ENCODE measurements around the gene ADARB1. TPM values are rescaled to one million over a fixed set of nuclear protein-coding genes. Genes with fewer than 3 reads are reported as not detected.

The ADARB1 gene
- total RNA-seq, 1 experiment from 2014 or later = 14.1 TPM

DNA sequence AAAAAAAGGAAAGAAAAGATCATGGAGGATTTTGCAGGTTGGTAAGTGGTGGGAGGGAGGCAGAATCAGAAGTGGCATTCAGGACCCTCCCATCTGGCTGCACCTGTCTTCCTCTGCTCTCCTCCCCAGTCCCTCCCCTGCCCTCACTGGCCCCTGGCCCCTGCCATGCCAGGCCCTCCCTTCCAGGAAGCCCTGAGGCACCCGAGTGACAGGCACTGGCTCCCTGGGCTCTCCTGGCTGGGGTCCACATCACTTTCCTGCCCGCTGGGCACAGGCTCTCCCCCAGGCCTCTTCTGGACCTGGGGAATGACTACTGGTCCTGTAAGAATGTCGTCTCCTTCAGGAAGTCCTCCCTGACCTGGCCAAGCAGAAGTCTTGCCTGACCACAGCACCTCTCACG lies 15.3 kb upstream of the ADARB1 start:
- TF ChIP-seq EZH2 (IDR thresholded peaks at IDR 0.05; ENCODE audit: low read length, unreplicated experiment) = no peak
- no peak for TF ChIP-seq EZH2phosphoT487 (IDR thresholded peaks at IDR 0.05; ENCODE audit: borderline replicate concordance, low read length)
- TF ChIP-seq, protein P1, sequence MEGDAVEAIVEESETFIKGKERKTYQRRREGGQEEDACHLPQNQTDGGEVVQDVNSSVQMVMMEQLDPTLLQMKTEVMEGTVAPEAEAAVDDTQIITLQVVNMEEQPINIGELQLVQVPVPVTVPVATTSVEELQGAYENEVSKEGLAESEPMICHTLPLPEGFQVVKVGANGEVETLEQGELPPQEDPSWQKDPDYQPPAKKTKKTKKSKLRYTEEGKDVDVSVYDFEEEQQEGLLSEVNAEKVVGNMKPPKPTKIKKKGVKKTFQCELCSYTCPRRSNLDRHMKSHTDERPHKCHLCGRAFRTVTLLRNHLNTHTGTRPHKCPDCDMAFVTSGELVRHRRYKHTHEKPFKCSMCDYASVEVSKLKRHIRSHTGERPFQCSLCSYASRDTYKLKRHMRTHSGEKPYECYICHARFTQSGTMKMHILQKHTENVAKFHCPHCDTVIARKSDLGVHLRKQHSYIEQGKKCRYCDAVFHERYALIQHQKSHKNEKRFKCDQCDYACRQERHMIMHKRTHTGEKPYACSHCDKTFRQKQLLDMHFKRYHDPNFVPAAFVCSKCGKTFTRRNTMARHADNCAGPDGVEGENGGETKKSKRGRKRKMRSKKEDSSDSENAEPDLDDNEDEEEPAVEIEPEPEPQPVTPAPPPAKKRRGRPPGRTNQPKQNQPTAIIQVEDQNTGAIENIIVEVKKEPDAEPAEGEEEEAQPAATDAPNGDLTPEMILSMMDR (conservative IDR thresholded peaks at IDR 0.05; ENCODE audit: low read depth, low read length) = no peak
- Histone ChIP-seq H3K4me2 (ENCODE audit: low read length) (no peak overlapping the region), H3K79me2 (ENCODE audit: low read length) (no peaks in the 10 kb centered on the region), H3K9me2 (replicated peaks; ENCODE audit: low read length) (no peaks in the 10 kb centered on the region), H3K36me3 (ENCODE audit: low read depth, low read length) (no peaks in the 10 kb centered on the region), H4K20me1 (ENCODE audit: low read length) (no peaks in the 10 kb centered on the region), H3K4me1 (ENCODE audit: insufficient read depth, low read length) (no peaks in the 10 kb centered on the region), H3K9me3 (ENCODE audit: low read length) (no peaks in the 10 kb centered on the region), H3F3A (ENCODE audit: low read length, unreplicated experiment) (no peaks in the 10 kb centered on the region), H3K27me3 (ENCODE audit: low read length) (no peaks in the 10 kb centered on the region), H3K4me3 (ENCODE audit: low read length) (no peak overlapping the region), H3K27ac (ENCODE audit: low read length) (no peak overlapping the region), H2AFZ (ENCODE audit: low read length) (no peak overlapping the region), H3K9ac (ENCODE audit: low read length) (no peak overlapping the region)
- ATAC-seq (no peak), DNase-seq (no peak)
- no TSS peak for BruUV-seq (replicated peaks)
- CTCF ChIA-PET = no interaction called here
- intact Hi-C loops (cut with micrococcal nuclease) = no loop called here
- POLR2A ChIA-PET (ENCODE audit: unreplicated experiment) = no interaction called here

DNA sequence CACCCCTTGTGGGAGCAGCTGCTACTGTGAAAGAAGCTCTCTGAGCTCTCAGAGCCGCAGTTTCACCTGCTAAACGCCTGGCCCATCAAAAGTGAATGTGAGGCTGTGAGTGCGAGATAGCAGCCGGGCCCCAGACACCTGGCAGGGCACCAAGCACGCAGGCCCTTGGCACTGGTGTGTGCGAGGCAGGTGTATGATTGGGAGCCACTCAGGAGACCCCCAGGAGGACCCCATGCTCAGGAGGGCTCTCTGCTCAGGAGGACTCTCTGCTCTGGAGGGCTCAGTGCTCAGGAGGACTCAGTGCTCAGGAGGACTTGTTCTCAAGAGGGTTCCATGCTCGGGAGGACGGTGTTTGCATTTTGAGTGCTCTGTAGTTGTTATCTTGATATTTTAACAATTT lies 14.3 kb upstream of the ADARB1 start:
- H3K4me2 ChIP-seq (ENCODE audit: low read length) = no peak overlapping the region
- intact Hi-C loops (cut with micrococcal nuclease) = no loop called here
- no TSS peak for BruUV-seq (replicated peaks)
- no peaks in the 10 kb centered on the region for H3K9me2 ChIP-seq (replicated peaks; ENCODE audit: low read length)
- ChIA-PET CTCF (no interaction called here), POLR2A (ENCODE audit: unreplicated experiment) (no interaction called here)
- H3F3A ChIP-seq (ENCODE audit: low read length, unreplicated experiment) = no peaks in the 10 kb centered on the region
- no peaks in the 10 kb centered on the region for H3K9me3 ChIP-seq (ENCODE audit: low read length)
- TF ChIP-seq, protein P1 (conservative IDR thresholded peaks at IDR 0.05; ENCODE audit: low read depth, low read length) = no peak
- TF ChIP-seq EZH2phosphoT487 (IDR thresholded peaks at IDR 0.05; ENCODE audit: borderline replicate concordance, low read length) (no peak), EZH2 (IDR thresholded peaks at IDR 0.05; ENCODE audit: low read length, unreplicated experiment) (no peak)
- no peaks in the 10 kb centered on the region for H4K20me1 ChIP-seq (ENCODE audit: low read length)
- H3K36me3 ChIP-seq (ENCODE audit: low read depth, low read length) = no peaks in the 10 kb centered on the region
- DNase-seq = no peak
- ATAC-seq = no peak; the same call in 1 of the 2 replicates
- no peaks in the 10 kb centered on the region for H3K79me2 ChIP-seq (ENCODE audit: low read length)
- H3K9ac ChIP-seq (ENCODE audit: low read length) = no peak overlapping the region
- no peak overlapping the region for H3K4me3 ChIP-seq (ENCODE audit: low read length)
- no peak overlapping the region for H3K27ac ChIP-seq (ENCODE audit: low read length)
- H3K4me1 ChIP-seq (ENCODE audit: insufficient read depth, low read length) = no peaks in the 10 kb centered on the region
- no peaks in the 10 kb centered on the region for H3K27me3 ChIP-seq (ENCODE audit: low read length)
- H2AFZ ChIP-seq (ENCODE audit: low read length) = no peak overlapping the region

GRCh38 chr21:45060675-45061311 lies 13.6 kb upstream of the ADARB1 start:
- ATAC-seq = 0 out of 2 replicates have a peak, but pooled peaks have one; percentile 13
- TF ChIP-seq, protein P1 (conservative IDR thresholded peaks at IDR 0.05; ENCODE audit: low read depth, low read length) = no peak
- TF ChIP-seq EZH2phosphoT487 (IDR thresholded peaks at IDR 0.05; ENCODE audit: borderline replicate concordance, low read length) = no peak
- no peak for TF ChIP-seq EZH2 (IDR thresholded peaks at IDR 0.05; ENCODE audit: low read length, unreplicated experiment)
- ChIA-PET POLR2A (ENCODE audit: unreplicated experiment) (no interaction called here), CTCF (no interaction called here)
- Histone ChIP-seq H3K27ac (ENCODE audit: low read length) (no peak overlapping the region), H3K4me1 (ENCODE audit: insufficient read depth, low read length) (no peaks in the 10 kb centered on the region), H2AFZ (ENCODE audit: low read length) (no peak overlapping the region), H3K9me3 (ENCODE audit: low read length) (no peaks in the 10 kb centered on the region), H3K4me3 (ENCODE audit: low read length) (no peak overlapping the region), H3K79me2 (ENCODE audit: low read length) (no peaks in the 10 kb centered on the region), H3K36me3 (ENCODE audit: low read depth, low read length) (no peaks in the 10 kb centered on the region), H3K4me2 (ENCODE audit: low read length) (no peak overlapping the region), H4K20me1 (ENCODE audit: low read length) (no peaks in the 10 kb centered on the region), H3K9ac (ENCODE audit: low read length) (no peak overlapping the region), H3K9me2 (replicated peaks; ENCODE audit: low read length) (no peaks in the 10 kb centered on the region), H3K27me3 (ENCODE audit: low read length) (no peaks in the 10 kb centered on the region), H3F3A (ENCODE audit: low read length, unreplicated experiment) (no peaks in the 10 kb centered on the region)
- DNase-seq = no peak
- intact Hi-C loops (cut with micrococcal nuclease) = no loop called here
- no TSS peak for BruUV-seq (replicated peaks)

Measured in PC-3 (cell line).